Measurements from ENCODE around the gene FAM13A.

The FAM13A gene

GRCh38 chr4:88720451-88721428 is 336.2 kb downstream of the FAM13A start:
- H3K79me2 ChIP-seq, result no peaks in the 10 kb centered on the region
- no peak overlapping the region for H3K27ac ChIP-seq
- H3K9me3 ChIP-seq (ENCODE audit: control insufficient read depth, low read length), result no peaks in the 10 kb centered on the region
- H3K9ac ChIP-seq, result no peak overlapping the region
- H3K4me1 ChIP-seq, result no peaks in the 10 kb centered on the region
- no peak overlapping the region for H3K4me2 ChIP-seq (ENCODE audit: low read length)
- H3K4me3 ChIP-seq (ENCODE audit: low read depth, low read length), result no peak overlapping the region
- H3K27me3 ChIP-seq (ENCODE audit: control insufficient read depth, insufficient read depth, low read length), result no peaks in the 10 kb centered on the region
- TF ChIP-seq, protein P1, sequence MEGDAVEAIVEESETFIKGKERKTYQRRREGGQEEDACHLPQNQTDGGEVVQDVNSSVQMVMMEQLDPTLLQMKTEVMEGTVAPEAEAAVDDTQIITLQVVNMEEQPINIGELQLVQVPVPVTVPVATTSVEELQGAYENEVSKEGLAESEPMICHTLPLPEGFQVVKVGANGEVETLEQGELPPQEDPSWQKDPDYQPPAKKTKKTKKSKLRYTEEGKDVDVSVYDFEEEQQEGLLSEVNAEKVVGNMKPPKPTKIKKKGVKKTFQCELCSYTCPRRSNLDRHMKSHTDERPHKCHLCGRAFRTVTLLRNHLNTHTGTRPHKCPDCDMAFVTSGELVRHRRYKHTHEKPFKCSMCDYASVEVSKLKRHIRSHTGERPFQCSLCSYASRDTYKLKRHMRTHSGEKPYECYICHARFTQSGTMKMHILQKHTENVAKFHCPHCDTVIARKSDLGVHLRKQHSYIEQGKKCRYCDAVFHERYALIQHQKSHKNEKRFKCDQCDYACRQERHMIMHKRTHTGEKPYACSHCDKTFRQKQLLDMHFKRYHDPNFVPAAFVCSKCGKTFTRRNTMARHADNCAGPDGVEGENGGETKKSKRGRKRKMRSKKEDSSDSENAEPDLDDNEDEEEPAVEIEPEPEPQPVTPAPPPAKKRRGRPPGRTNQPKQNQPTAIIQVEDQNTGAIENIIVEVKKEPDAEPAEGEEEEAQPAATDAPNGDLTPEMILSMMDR (IDR thresholded peaks at IDR 0.05), result no peak
- H2AFZ ChIP-seq, result no peak overlapping the region
- no peaks in the 10 kb centered on the region for H3K36me3 ChIP-seq (ENCODE audit: control insufficient read depth, insufficient read depth, low read length)

GRCh38 chr4:88719381-88719780 is 337.6 kb downstream of the FAM13A start:
- TF ChIP-seq, protein P1 (IDR thresholded peaks at IDR 0.05), result no peak
- Histone ChIP-seq H3K9ac (no peak overlapping the region), H3K4me2 (ENCODE audit: low read length) (no peak overlapping the region), H3K79me2 (no peaks in the 10 kb centered on the region), H2AFZ (no peak overlapping the region), H3K4me1 (no peaks in the 10 kb centered on the region), H3K4me3 (ENCODE audit: low read depth, low read length) (no peak overlapping the region), H3K27me3 (ENCODE audit: control insufficient read depth, insufficient read depth, low read length) (no peaks in the 10 kb centered on the region), H3K9me3 (ENCODE audit: control insufficient read depth, low read length) (no peaks in the 10 kb centered on the region), H3K27ac (no peak overlapping the region), H3K36me3 (ENCODE audit: control insufficient read depth, insufficient read depth, low read length) (no peaks in the 10 kb centered on the region)

- Histone ChIP-seq H3K9me3 (ENCODE audit: control insufficient read depth, low read length) (no peaks in the 10 kb centered on the region), H3K36me3 (ENCODE audit: control insufficient read depth, insufficient read depth, low read length) (no peaks in the 10 kb centered on the region), H2AFZ (no peak overlapping the region), H3K9ac (no peak overlapping the region), H3K79me2 (no peaks in the 10 kb centered on the region), H3K27me3 (ENCODE audit: control insufficient read depth, insufficient read depth, low read length) (no peaks in the 10 kb centered on the region), H3K4me1 (no peaks in the 10 kb centered on the region), H3K4me3 (ENCODE audit: low read depth, low read length) (no peak overlapping the region), H3K27ac (no peak overlapping the region), H3K4me2 (ENCODE audit: low read length) (no peak overlapping the region)
- TF ChIP-seq, protein P1 (IDR thresholded peaks at IDR 0.05), result no peak
These were observed 338.9 kb downstream of the FAM13A start for GRCh38 chr4:88718098-88718497.

- Histone ChIP-seq H3K79me2 (no peaks in the 10 kb centered on the region), H3K4me1 (no peaks in the 10 kb centered on the region), H3K27me3 (ENCODE audit: control insufficient read depth, insufficient read depth, low read length) (no peaks in the 10 kb centered on the region), H3K4me3 (ENCODE audit: low read depth, low read length) (no peak overlapping the region), H3K36me3 (ENCODE audit: control insufficient read depth, insufficient read depth, low read length) (no peaks in the 10 kb centered on the region), H3K4me2 (ENCODE audit: low read length) (no peak overlapping the region), H3K27ac (no peak overlapping the region), H2AFZ (no peak overlapping the region), H3K9me3 (ENCODE audit: control insufficient read depth, low read length) (no peaks in the 10 kb centered on the region), H3K9ac (no peak overlapping the region)
- TF ChIP-seq, protein P1 (IDR thresholded peaks at IDR 0.05), result no peak
These were observed 343.2 kb downstream of the FAM13A start for GRCh38 chr4:88713782-88714181.
